Stimulated activated CD4-positive, alpha-beta T cell treated with anti-CD3 and anti-CD28 coated beads, Interleukin-1b, Interleukin-23, amount 100 ng/mL, for 24 hours (primary cell): ENCODE data around the gene SAP30BP.

ENCODE experiments used
- DNase-seq, 4 experiments: peaks; one replicate each; pipeline ENCODE4 v3.0.0-alpha.2; 2020; ENCODE audit warnings: low read depth in 4 of 4, low spot score in 1 of 4

Gene SAP30BP

DNA sequence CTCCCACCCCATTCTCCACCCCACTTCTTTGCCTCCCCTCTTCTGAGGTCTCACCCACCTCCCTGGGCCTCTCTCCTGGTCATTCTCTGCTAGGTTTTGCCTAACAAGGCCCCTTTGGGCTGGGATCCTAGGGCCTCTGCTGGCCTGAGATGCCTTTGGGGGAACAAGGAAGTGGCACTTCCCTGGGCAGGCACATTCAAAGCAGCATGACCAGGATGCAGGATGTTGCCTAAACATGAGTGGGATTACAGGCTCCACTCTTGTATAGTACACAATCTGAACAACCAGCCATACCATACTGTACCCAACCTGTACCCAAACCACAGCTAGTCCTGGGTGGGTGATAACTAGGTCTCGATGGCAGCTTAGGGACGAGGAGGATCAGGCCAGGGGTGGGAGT lies 88.9 kb downstream of the SAP30BP start:
- DNase-seq = no peak

DNA sequence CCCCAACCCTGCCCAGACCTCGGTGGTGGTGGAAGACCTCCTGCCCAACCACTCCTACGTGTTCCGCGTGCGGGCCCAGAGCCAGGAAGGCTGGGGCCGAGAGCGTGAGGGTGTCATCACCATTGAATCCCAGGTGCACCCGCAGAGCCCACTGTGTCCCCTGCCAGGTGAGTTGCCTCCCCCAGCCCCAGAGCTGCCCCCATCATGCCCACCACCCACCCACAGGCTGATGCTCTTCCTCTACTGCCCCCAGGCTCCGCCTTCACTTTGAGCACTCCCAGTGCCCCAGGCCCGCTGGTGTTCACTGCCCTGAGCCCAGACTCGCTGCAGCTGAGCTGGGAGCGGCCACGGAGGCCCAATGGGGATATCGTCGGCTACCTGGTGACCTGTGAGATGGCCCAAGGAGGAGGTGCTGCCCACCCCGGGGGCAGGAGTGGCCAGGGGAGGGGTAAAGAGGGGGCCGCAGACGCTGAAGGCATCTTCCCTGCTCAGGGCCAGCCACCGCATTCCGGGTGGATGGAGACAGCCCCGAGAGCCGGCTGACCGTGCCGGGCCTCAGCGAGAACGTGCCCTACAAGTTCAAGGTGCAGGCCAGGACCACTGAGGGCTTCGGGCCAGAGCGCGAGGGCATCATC lies 89.4 kb downstream of the SAP30BP start:
- no peak for DNase-seq

DNA sequence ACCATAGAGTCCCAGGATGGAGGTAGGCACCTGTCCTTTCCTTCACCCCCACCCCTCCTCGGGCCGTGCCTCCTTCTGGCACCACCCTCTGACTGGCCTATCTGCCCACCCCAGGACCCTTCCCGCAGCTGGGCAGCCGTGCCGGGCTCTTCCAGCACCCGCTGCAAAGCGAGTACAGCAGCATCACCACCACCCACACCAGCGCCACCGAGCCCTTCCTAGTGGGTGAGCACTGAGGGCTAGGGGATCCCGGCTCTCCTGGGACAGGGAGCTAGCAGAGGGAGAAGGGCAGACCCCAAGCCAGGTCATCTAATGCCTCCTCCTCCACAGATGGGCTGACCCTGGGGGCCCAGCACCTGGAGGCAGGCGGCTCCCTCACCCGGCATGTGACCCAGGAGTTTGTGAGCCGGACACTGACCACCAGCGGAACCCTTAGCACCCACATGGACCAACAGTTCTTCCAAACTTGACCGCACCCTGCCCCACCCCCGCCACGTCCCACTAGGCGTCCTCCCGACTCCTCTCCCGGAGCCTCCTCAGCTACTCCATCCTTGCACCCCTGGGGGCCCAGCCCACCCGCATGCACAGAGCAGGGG lies 90.0 kb downstream of the SAP30BP start:
- no peak for DNase-seq
